NB4 (cell line): ENCODE results near the gene NATD1.

Source experiments
- DNase-seq: peaks from one replicate; pipeline ENCODE4 v3.0.0; 2010; ENCODE audit warnings: low read depth
- H3K4me3 ChIP-seq: one replicate; pipeline ENCODE4 v1.5.1; 2011; ENCODE audit warnings: mild to moderate bottlenecking, low read depth, low read length, moderate library complexity
- CTCF ChIP-seq: IDR thresholded peaks from one replicate; pipeline ENCODE4 v1.5.1; 2012; ENCODE audit warnings: low read depth, low read length
- MAX ChIP-seq: IDR thresholded peaks from 2 replicates; pipeline ENCODE4 v1.6.1; 2011; ENCODE audit warnings: low read depth, low read length
- MYC ChIP-seq: IDR thresholded peaks from 2 replicates; pipeline ENCODE4 v1.6.1; 2011; ENCODE audit warnings: low read depth, low read length
- POLR2A ChIP-seq: IDR thresholded peaks from 2 replicates; pipeline ENCODE4 v1.6.1; 2011; ENCODE audit warnings: mild to moderate bottlenecking; ENCODE audit not compliant: insufficient read length; ENCODE audit errors: extremely low read depth

Gene NATD1

GRCh38 chr17:21294321-21295035, 41.3 kb upstream of the NATD1 start:
- H3K4me3 ChIP-seq = no peak overlapping the region
- no peak for DNase-seq
- TF ChIP-seq POLR2A (no peak), MAX (no peak), CTCF (no peak), MYC (no peak)

- no peak overlapping the region for H3K4me3 ChIP-seq
- TF ChIP-seq POLR2A (no peak), CTCF (no peak), MYC (no peak), MAX (no peak)
- no peak for DNase-seq
Measured at GRCh38 chr17:21293831-21294210, 40.6 kb upstream of the NATD1 start.

GRCh38 chr17:21292867-21293830, 39.9 kb upstream of the NATD1 start:
- no peak for DNase-seq
- no peak overlapping the region for H3K4me3 ChIP-seq
- no peak for TF ChIP-seq MAX
- no peak for TF ChIP-seq CTCF
- TF ChIP-seq POLR2A = no peak
- TF ChIP-seq MYC = no peak

- TF ChIP-seq MAX (no peak), CTCF (no peak), MYC (no peak), POLR2A (no peak)
- no peak for DNase-seq
- no peak overlapping the region for H3K4me3 ChIP-seq
Measured at GRCh38 chr17:21291862-21292261, 38.7 kb upstream of the NATD1 start.

GRCh38 chr17:21291357-21291756, 38.1 kb upstream of the NATD1 start:
- peak; percentile 8 for DNase-seq
- TF ChIP-seq POLR2A = no peak
- TF ChIP-seq MYC = no peak
- no peak for TF ChIP-seq CTCF
- no peak for TF ChIP-seq MAX
- no peak overlapping the region for H3K4me3 ChIP-seq
